ENCODE measurements around the gene CFAP157. TPM values are rescaled to one million over a fixed set of nuclear protein-coding genes. Genes with fewer than 3 reads are reported as not detected.

Gene CFAP157
- polyA plus RNA-seq, result under 1 TPM; 0.08 to 0.10 TPM

- 62 to 63% methylated on average over 11 of the region's 11 CpGs for WGBS, 2 donors
- H3K36me3 ChIP-seq (ENCODE audit: control insufficient read depth in 2 of 2, insufficient read depth in 2 of 2, low read length in 1 of 2), result no peaks in the 10 kb centered on the region
- peaks cover 0 to 2% of the 10 kb centered on the region in 2 donors for H3K4me1 ChIP-seq (ENCODE audit: control insufficient read depth in 2 of 2, insufficient read depth in 2 of 2, low read length in 1 of 2)
- no peak within 1 kb of the TSS for H3K27ac ChIP-seq (ENCODE audit: low read depth in 2 of 2, low read length in 1 of 2)
- H3K27me3 ChIP-seq (ENCODE audit: control insufficient read depth in 1 of 2, insufficient read depth in 2 of 2, low read length in 2 of 2), result no peaks in the 10 kb centered on the region
- H3K9me3 ChIP-seq (ENCODE audit: control insufficient read depth in 2 of 2, insufficient read depth in 1 of 2, low read depth in 1 of 2, low read length in 1 of 2), result no peaks in the 10 kb centered on the region
- H3K4me3 ChIP-seq (ENCODE audit: low read depth in 1 of 2, low read length in 2 of 2), result no peak within 1 kb of the TSS
Observed at GRCh38 chr9:127706836-127707241, at the start of gene CFAP157. CFAP157 (plus strand) TSS chr9:127706988; CDS start chr9:127707032, 44 bp downstream.

- Histone ChIP-seq H3K4me3 (ENCODE audit: low read depth in 1 of 2, low read length in 2 of 2) (no peak overlapping the region), H3K4me1 (ENCODE audit: control insufficient read depth in 2 of 2, insufficient read depth in 2 of 2, low read length in 1 of 2) (no peaks in the 10 kb centered on the region), H3K27ac (ENCODE audit: low read depth in 2 of 2, low read length in 1 of 2) (no peak overlapping the region), H3K9me3 (ENCODE audit: control insufficient read depth in 2 of 2, insufficient read depth in 1 of 2, low read depth in 1 of 2, low read length in 1 of 2) (no peaks in the 10 kb centered on the region), H3K27me3 (ENCODE audit: control insufficient read depth in 1 of 2, insufficient read depth in 2 of 2, low read length in 2 of 2) (no peaks in the 10 kb centered on the region), H3K36me3 (ENCODE audit: control insufficient read depth in 2 of 2, insufficient read depth in 2 of 2, low read length in 1 of 2) (peaks cover 0 to 4% of the 10 kb centered on the region in 2 donors)
- 80 to 82% methylated on average over 5 of the region's 5 CpGs for WGBS, 2 donors
Observed at GRCh38 chr9:127658428-127658827, 48.4 kb upstream of the CFAP157 start.

- no peaks in the 10 kb centered on the region for H3K27me3 ChIP-seq (ENCODE audit: control insufficient read depth in 1 of 2, insufficient read depth in 2 of 2, low read length in 2 of 2)
- H3K9me3 ChIP-seq (ENCODE audit: control insufficient read depth in 2 of 2, insufficient read depth in 1 of 2, low read depth in 1 of 2, low read length in 1 of 2), result no peaks in the 10 kb centered on the region
- WGBS, 2 donors, result 71 to 77% methylated on average over 13 of the region's 13 CpGs
- no peak overlapping the region for H3K4me3 ChIP-seq (ENCODE audit: low read depth in 1 of 2, low read length in 2 of 2)
- no peak overlapping the region for H3K27ac ChIP-seq (ENCODE audit: low read depth in 2 of 2, low read length in 1 of 2)
- H3K4me1 ChIP-seq (ENCODE audit: control insufficient read depth in 2 of 2, insufficient read depth in 2 of 2, low read length in 1 of 2), result peaks cover 0 to 2% of the 10 kb centered on the region in 2 donors
- peaks cover 4 to 10% of the 10 kb centered on the region in 2 donors for H3K36me3 ChIP-seq (ENCODE audit: control insufficient read depth in 2 of 2, insufficient read depth in 2 of 2, low read length in 1 of 2)
Observed at GRCh38 chr9:127660886-127661741, 45.7 kb upstream of the CFAP157 start.

GRCh38 chr9:127662617-127663016, 44.2 kb upstream of the CFAP157 start:
- 78% methylated on average over 1 of the region's 1 CpG for WGBS, 2 donors

GRCh38 chr9:127664324-127664677, 42.5 kb upstream of the CFAP157 start:
- Histone ChIP-seq H3K27ac (ENCODE audit: low read depth in 2 of 2, low read length in 1 of 2) (peak overlapping the region in 1 of 2 donors; percentile 2), H3K9me3 (ENCODE audit: control insufficient read depth in 2 of 2, insufficient read depth in 1 of 2, low read depth in 1 of 2, low read length in 1 of 2) (no peaks in the 10 kb centered on the region), H3K4me3 (ENCODE audit: low read depth in 1 of 2, low read length in 2 of 2) (no peak overlapping the region), H3K36me3 (ENCODE audit: control insufficient read depth in 2 of 2, insufficient read depth in 2 of 2, low read length in 1 of 2) (peaks cover 4 to 10% of the 10 kb centered on the region in 2 donors), H3K27me3 (ENCODE audit: control insufficient read depth in 1 of 2, insufficient read depth in 2 of 2, low read length in 2 of 2) (no peaks in the 10 kb centered on the region), H3K4me1 (ENCODE audit: control insufficient read depth in 2 of 2, insufficient read depth in 2 of 2, low read length in 1 of 2) (peaks cover 0 to 2% of the 10 kb centered on the region in 2 donors)
- 89 to 90% methylated on average over 7 of the region's 7 CpGs for WGBS, 2 donors

More at GRCh38 chr9:127662617-127663016, 44.2 kb upstream of the CFAP157 start:
- no peak overlapping the region for H3K4me3 ChIP-seq (ENCODE audit: low read depth in 1 of 2, low read length in 2 of 2)
- peaks cover 0 to 2% of the 10 kb centered on the region in 2 donors for H3K4me1 ChIP-seq (ENCODE audit: control insufficient read depth in 2 of 2, insufficient read depth in 2 of 2, low read length in 1 of 2)
- no peaks in the 10 kb centered on the region for H3K9me3 ChIP-seq (ENCODE audit: control insufficient read depth in 2 of 2, insufficient read depth in 1 of 2, low read depth in 1 of 2, low read length in 1 of 2)
- peaks cover 4 to 10% of the 10 kb centered on the region in 2 donors for H3K36me3 ChIP-seq (ENCODE audit: control insufficient read depth in 2 of 2, insufficient read depth in 2 of 2, low read length in 1 of 2)
- no peaks in the 10 kb centered on the region for H3K27me3 ChIP-seq (ENCODE audit: control insufficient read depth in 1 of 2, insufficient read depth in 2 of 2, low read length in 2 of 2)
- no peak overlapping the region for H3K27ac ChIP-seq (ENCODE audit: low read depth in 2 of 2, low read length in 1 of 2)

GRCh38 chr9:127664678-127665507, 41.9 kb upstream of the CFAP157 start:
- Histone ChIP-seq H3K27me3 (ENCODE audit: control insufficient read depth in 1 of 2, insufficient read depth in 2 of 2, low read length in 2 of 2) (no peaks in the 10 kb centered on the region), H3K4me3 (ENCODE audit: low read depth in 1 of 2, low read length in 2 of 2) (no peak overlapping the region), H3K27ac (ENCODE audit: low read depth in 2 of 2, low read length in 1 of 2) (peak overlapping the region; percentile 2 to 47), H3K9me3 (ENCODE audit: control insufficient read depth in 2 of 2, insufficient read depth in 1 of 2, low read depth in 1 of 2, low read length in 1 of 2) (no peaks in the 10 kb centered on the region), H3K36me3 (ENCODE audit: control insufficient read depth in 2 of 2, insufficient read depth in 2 of 2, low read length in 1 of 2) (peaks cover 4 to 10% of the 10 kb centered on the region in 2 donors), H3K4me1 (ENCODE audit: control insufficient read depth in 2 of 2, insufficient read depth in 2 of 2, low read length in 1 of 2) (peaks cover 0 to 2% of the 10 kb centered on the region in 2 donors)
- 70 to 71% methylated on average over 10 of the region's 10 CpGs for WGBS, 2 donors

GRCh38 chr9:127667127-127667844, 39.5 kb upstream of the CFAP157 start:
- H3K27me3 ChIP-seq (ENCODE audit: control insufficient read depth in 1 of 2, insufficient read depth in 2 of 2, low read length in 2 of 2), result no peaks in the 10 kb centered on the region
- H3K9me3 ChIP-seq (ENCODE audit: control insufficient read depth in 2 of 2, insufficient read depth in 1 of 2, low read depth in 1 of 2, low read length in 1 of 2), result no peaks in the 10 kb centered on the region
- no peak overlapping the region for H3K4me3 ChIP-seq (ENCODE audit: low read depth in 1 of 2, low read length in 2 of 2)
- H3K36me3 ChIP-seq (ENCODE audit: control insufficient read depth in 2 of 2, insufficient read depth in 2 of 2, low read length in 1 of 2), result peaks cover 4 to 12% of the 10 kb centered on the region in 2 donors
- no peak overlapping the region for H3K27ac ChIP-seq (ENCODE audit: low read depth in 2 of 2, low read length in 1 of 2)
- H3K4me1 ChIP-seq (ENCODE audit: control insufficient read depth in 2 of 2, insufficient read depth in 2 of 2, low read length in 1 of 2), result peaks cover 0 to 2% of the 10 kb centered on the region in 2 donors
- 72 to 73% methylated on average over 3 of the region's 3 CpGs for WGBS, 2 donors

- no peak overlapping the region for H3K27ac ChIP-seq (ENCODE audit: low read depth in 2 of 2, low read length in 1 of 2)
- H3K9me3 ChIP-seq (ENCODE audit: control insufficient read depth in 2 of 2, insufficient read depth in 1 of 2, low read depth in 1 of 2, low read length in 1 of 2), result no peaks in the 10 kb centered on the region
- WGBS, 2 donors, result 91 to 92% methylated on average over 18 of the region's 18 CpGs
- H3K4me3 ChIP-seq (ENCODE audit: low read depth in 1 of 2, low read length in 2 of 2), result no peak overlapping the region
- H3K36me3 ChIP-seq (ENCODE audit: control insufficient read depth in 2 of 2, insufficient read depth in 2 of 2, low read length in 1 of 2), result peaks cover 6 to 13% of the 10 kb centered on the region in 2 donors
- H3K4me1 ChIP-seq (ENCODE audit: control insufficient read depth in 2 of 2, insufficient read depth in 2 of 2, low read length in 1 of 2), result peaks cover 0 to 2% of the 10 kb centered on the region in 2 donors
- no peaks in the 10 kb centered on the region for H3K27me3 ChIP-seq (ENCODE audit: control insufficient read depth in 1 of 2, insufficient read depth in 2 of 2, low read length in 2 of 2)
Observed at GRCh38 chr9:127667906-127668305, 38.9 kb upstream of the CFAP157 start.

- H3K4me1 ChIP-seq (ENCODE audit: control insufficient read depth in 2 of 2, insufficient read depth in 2 of 2, low read length in 1 of 2), result no peaks in the 10 kb centered on the region
- H3K9me3 ChIP-seq (ENCODE audit: control insufficient read depth in 2 of 2, insufficient read depth in 1 of 2, low read depth in 1 of 2, low read length in 1 of 2), result no peaks in the 10 kb centered on the region
- WGBS, 2 donors, result 87 to 90% methylated on average over 7 of the region's 7 CpGs
- H3K4me3 ChIP-seq (ENCODE audit: low read depth in 1 of 2, low read length in 2 of 2), result no peak overlapping the region
- H3K36me3 ChIP-seq (ENCODE audit: control insufficient read depth in 2 of 2, insufficient read depth in 2 of 2, low read length in 1 of 2), result peaks cover 6 to 9% of the 10 kb centered on the region in 2 donors
- H3K27me3 ChIP-seq (ENCODE audit: control insufficient read depth in 1 of 2, insufficient read depth in 2 of 2, low read length in 2 of 2), result no peaks in the 10 kb centered on the region
- H3K27ac ChIP-seq (ENCODE audit: low read depth in 2 of 2, low read length in 1 of 2), result no peak overlapping the region
Observed at GRCh38 chr9:127673234-127673633, 33.6 kb upstream of the CFAP157 start.

All from esophagus (tissue), 2 donors.